ENCODE data around the gene NCAM1.
A peak's percentile ranks its signal among the peaks of the same experiment; 100 is the strongest.

The NCAM1 gene

DNA sequence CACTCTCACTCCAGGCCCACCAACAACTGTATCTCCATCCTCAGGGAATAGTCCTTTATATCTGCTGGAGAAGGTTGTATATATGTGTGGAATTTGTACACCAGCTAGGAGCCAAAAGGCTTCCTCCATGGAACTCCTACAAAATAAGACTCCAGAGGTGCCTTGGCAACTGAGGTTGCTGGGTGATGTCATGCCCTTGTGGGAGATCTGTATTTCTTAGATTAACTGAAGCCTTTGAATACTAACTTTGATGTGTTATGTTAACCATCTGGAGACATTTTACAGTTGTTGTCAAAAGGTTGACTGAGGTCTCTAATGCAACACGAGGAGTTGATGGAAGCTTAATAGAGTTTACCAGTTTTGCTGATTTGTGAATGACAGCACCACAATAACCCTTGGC lies 213.7 kb downstream of the NCAM1 start:
- DNase-seq = no peak

DNA sequence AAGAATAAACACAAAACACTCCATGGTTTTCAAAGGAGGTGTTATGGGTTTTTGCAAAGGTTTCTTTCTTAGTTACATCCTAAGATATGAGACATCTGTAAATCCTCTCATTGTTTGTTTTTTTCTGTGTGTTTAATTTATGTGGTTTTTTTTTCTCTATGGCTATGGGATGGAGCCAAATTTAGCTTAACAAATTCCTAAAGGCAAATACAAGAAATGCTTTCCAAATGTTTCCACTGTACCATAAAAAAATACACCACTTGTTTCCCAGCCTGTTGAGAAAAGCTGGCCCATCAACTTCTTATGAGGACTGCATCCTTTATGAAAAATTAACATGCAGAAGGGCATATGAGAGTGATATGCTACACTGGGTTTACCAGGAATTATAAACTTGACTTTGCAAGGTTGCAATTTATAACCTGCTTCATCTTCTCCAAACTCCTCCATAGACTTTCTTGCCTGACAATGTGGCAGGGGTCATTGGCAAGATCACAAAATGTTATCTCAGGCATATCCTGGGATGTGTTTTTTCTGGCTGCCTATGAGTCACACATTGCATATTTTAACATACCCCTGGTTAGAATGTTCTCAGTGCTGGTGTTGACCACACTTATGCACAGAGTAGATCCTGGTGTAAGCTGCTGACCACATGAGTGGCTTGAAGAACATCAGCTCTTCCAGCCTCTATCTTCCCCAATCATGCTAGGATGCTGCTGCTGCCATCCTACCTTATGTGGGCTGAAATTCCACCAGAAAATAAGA lies 215.6 kb downstream of the NCAM1 start:
- no peak for DNase-seq

DNA sequence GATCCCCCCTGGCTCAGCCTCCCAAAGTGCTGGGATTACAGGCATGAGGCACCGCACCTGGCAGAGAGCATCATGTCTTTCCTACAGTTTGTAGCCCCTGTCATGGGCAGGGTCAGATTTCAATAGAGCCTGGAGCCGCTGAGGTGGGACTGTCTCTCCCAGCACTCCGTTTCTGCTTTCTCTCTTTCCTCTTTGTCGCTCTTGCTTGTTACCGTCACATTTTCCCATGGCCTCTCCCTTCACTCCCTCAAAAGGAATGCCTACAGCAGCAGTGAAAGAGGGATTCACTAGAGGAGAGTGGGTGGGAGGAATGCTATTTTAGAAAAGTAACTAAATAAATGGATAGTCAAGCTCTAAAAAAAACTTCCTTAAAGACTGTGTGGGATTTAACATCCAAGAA lies 216.5 kb downstream of the NCAM1 start:
- no peak for DNase-seq

DNA sequence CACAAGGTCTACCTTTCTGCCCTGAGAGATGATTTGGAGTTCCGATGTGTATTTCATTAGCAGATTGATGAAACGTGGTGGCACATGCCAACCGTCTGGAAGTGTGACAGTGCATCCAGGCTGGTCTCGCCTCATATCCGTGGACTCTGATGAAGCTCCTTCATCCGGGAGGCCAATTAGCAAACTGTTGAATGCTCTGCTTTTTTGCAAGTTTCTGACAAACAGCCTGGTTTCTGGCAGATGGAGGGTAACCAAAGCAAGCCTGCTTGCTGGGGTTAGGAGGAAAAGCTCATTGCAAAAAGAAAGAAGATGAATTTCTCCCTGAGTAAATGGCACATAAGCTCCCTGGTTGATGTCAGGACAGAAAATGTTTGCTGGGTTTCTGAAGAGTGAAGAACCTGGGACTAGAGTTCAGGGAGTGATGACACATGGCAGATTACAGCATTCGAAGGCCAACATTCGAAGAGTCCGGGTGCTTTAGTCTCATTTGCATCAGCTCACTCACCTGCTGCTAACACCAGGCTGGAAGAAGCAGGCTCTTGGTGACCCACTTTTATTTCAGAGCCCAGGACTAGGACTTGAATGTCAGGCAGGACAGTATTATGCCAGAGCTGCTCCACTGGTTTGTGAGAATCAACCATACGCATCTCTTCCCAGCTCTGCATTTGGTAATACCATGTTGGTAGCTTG lies 217.3 kb downstream of the NCAM1 start:
- DNase-seq = no peak

DNA sequence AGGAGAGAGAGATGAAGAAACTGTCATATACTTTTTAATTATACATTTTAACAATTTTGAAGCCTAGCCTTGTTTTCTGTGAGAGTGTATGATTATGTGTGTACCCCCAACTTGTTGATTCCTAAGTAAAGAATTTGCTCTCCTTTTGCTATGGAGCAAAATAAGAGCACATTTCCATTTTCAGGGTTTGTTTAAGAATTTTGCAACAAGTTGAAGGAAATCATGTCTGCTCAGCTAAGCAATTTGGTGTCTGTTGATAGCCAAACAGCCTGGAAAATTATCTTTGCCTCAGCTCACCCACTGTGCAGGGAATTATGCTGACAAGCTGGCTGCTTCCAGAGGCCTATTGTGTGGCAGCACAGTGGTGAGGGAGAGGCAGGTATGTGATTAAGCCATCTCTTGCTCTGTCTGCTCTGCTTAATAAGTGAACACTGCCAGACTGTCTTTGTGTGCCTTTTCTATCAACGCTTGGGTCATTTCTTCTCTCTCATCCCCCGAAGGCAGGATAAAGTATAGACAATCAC lies 218.0 kb downstream of the NCAM1 start:
- DNase-seq = no peak

DNA sequence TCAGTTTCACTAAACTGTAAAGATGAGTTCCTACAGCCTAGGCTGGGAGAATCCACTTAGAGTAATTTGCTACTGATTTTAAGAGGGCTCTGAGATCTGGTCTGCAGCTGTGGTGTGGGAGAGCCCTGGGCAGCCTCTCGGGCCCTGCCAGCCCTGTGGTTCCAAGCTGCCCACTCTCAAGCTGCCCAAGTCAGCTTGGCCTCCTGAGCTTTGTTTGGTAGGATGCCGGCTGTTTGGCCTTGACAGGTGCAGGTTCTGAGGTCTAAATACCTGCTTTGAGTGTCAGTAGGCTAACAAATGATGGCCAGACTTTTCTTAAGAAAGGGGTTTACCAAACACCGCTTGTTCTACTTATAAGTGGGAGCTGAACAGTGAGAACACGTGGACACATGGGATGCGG lies 219.9 kb downstream of the NCAM1 start:
- DNase-seq = no peak

DNA sequence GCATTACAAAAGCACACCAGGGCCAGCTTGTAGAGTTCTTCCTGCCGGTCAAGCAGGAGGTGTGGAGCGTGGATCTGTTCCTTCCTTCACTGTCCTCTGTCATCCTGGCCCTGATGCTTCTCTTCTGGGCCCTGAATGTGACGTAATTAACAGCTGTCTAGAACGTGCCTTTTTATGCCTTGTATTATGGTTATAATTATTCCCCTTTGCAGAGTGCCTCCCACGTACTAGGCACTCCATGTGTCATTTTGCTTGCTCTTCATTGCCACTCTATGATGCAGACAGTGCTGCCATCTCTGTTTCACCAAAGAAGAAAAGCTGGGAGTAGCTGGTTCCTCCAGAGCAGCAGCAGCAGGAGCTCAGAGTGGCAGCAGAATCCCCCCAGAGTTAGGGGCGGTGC lies 221.1 kb downstream of the NCAM1 start:
- no peak for DNase-seq

DNA sequence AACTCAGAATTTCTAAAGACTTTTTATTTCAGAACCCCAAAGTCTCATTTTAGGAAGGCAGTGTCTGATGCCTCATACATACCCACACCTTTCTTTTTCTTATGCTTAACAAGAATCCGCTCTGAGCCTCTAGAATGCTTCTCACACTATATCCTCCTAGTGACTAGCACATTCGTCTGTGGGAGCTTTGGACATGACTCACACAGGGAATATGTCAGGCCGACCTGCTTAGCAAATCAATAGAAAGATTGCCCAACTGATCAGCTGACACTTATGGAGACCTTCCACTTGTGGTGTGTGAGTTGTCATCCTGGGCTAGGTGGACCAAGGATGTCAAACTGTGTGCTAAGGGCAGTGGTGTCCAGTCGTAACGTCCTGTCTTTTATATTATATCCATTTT lies 223.3 kb downstream of the NCAM1 start:
- peak; percentile 38 for DNase-seq

DNA sequence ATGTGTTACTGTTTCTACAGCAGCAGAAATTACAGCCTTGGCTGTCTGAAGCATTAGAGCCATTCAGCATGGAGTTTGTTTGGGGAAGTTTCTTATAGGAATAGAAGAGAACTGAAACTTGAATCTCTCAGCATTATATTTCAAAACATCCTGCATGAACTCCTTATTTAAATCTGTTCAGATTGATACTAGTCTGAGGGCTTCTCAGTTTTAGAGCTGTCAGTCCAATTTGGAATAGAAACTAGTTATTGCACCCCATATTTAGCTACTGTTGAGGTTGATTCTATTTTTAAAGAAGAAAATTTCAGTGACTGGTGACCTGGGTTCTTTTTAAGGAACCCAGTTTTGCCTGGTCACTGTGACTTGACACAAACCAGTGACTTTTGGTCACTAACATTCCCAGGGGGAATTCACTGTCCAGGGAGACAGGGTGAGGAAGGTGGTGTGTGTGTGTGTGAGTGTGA lies 227.2 kb downstream of the NCAM1 start:
- peak; percentile 86 for DNase-seq

DNA sequence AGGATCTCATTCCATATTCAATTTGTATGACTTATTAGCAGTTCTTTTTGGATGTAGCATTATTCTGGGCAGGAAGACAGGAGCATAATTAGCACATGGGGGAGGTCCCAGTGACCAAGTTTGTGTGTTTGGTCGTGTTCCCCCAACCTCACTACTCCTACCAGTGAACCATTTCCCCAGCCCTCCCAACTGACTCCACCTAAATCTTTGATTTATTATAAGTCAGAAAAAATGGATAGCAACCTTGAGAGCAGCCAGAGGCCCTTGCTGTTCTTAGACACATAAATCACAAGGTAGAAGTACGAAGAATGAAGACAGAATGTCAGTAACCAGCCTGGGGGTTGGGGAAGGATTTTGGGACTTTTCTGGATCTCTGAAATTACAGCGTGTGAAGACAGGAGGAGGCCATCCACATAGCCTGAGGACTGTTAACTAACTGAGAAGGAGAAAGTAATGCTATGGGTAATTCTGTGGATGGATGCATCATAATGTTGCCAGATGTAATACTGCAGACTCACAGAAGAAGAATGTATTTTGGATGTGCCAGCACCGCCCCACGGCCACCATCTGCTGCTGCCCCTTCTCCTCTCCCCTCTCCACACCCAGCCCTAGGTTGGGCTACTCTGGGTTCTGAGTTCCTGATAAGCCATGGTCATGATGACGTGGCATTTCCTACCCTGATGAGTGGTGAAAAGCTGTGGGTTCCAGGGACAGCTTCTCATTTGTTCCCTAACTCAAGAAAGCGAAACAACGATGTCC lies 228.9 kb downstream of the NCAM1 start:
- peak; percentile 63 for DNase-seq

DNA sequence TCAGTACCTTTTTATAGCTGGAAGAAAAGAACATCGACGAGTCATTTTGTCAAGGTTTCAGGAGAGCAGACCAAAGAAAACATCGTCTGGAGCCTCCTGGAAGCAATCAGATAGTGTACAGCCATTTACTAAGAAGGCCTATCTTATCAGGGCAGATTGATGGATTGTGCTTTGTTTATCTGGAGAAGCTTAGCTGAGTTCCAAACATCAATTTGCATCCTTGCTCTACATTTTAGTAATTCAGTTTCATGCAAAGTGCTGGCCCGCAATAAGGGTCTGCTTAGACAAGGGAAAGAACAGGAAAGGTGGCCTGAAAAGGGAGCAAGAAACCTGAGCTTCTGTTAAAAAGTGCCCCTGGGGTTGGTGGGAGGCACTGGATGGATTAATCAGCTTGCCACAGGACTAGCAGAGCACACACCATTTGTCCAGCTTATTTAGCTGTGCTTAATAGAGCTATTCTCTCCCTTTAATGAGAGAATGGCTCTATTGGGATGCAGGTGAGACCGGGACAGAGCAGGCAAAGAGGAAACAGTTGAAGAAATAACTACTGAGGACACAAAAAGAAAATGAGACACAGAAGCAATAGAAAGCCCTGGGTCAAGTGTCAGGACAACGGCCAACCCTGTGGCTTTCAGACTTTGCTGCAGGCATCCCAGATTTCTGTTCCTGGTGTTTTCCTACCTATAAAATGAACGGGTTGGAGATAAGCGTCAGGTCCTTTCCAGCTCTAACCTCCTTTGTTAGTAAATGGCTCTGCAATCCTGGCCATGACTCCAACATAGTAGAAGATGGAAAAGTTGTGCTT lies 231.1 kb downstream of the NCAM1 start:
- DNase-seq = no peak

DNA sequence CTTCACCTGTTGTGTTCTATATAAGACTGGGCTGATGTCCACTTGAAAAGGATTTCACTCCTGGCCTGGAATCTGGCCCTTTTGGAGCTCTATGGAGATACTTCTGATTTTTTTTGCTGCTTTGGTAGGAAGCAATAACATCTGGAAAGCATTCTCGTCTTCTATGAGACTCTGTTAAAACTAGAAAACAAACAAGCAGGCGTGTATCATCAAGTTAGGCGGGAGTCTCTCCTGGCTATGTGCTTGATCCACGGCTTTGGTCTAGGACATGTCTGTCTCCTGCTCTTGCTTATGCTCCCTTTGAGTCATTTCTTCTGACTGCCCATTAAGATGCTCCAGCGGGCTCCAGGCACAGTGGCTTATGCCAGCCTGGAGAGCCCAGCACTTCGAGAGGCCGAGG lies 231.8 kb downstream of the NCAM1 start:
- no peak for DNase-seq

DNA sequence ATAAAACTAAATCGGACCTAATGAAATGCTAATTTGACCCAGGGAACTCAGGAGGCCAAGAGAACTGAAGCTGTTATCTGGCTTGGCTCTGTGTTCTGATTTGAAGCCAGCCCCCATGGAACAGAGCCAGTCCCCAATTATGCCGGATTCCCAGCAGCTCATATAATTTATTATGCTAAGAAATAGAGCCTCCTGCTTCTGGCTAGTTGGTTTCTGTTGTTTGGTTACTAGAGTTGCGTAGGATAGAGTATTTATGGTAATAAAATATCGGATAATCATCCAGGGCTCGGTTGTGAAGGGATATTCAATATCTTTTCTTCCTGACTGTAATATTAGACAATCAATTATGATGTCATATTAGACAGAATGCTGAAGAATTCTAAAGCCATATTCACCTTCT lies 232.7 kb downstream of the NCAM1 start:
- no peak for DNase-seq

DNA sequence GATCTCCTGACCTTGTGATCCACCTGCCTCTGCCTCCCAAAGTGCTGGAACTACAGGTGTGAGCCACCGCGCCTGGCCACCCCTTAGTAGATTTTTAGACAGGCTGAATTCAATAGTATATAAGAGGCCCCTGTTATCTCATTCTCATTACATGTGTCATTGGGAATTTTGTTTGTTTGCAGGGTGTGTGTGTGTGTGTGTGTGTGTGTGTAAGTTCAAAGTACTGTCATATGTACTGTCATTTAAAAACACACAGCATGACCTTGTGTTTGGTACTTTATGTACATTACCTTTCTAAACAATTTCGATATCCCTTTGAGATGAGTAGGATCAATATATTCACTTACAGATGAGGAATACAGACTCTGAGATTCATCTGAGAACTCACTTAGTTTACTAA lies 234.5 kb downstream of the NCAM1 start:
- no peak for DNase-seq

DNA sequence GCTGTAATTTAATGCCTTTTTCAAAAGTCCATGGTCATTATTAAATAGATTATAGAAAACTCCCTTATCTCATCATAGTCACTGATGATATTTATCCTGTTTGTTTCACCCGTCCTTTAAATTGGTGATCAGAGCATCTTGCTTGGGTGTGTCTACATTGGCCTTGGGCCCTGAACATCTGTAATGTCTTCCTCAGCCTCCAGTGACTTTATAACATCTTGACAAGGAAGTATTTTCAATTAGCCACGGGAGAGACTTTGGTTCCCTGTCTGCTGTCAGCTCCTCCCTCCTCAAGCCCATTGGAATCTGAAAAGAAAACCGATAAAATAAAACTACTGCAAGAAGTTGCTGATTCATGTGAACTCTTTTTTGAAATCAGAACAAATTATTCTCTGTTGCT lies 236.2 kb downstream of the NCAM1 start:
- no peak for DNase-seq

DNA sequence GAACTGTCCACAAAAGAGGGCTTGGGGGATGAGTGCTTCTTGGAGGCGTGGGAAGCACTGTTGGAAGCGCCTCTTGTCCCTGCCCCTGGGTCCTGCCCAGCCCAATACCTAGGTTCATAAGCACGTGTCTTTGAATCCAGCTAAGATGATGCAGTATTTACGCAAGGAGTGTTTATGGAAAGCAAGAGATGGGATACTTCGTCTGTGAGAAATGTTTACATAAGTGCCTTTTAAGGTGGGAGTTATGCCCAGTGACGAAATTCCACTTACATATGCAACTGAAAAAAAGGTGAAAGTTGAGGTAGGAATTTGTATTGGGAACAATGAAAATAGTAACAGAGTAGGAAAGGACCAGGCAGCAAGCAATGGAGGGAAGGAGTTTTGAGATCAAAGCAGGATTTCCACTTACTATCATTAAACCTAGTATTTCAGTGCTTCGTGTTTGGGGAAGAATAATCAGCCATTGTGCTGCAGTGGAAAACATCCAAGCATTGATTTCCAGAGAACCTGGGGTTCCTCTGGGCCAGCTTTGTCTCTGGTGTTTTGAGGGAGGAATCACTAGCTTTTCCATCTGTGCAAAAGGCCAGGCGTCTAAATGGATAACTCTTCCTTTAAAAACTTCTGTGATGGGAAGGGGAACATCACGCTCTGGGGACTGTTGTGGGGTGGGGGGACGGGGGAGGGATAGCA lies 237.9 kb downstream of the NCAM1 start:
- DNase-seq = no peak

DNA sequence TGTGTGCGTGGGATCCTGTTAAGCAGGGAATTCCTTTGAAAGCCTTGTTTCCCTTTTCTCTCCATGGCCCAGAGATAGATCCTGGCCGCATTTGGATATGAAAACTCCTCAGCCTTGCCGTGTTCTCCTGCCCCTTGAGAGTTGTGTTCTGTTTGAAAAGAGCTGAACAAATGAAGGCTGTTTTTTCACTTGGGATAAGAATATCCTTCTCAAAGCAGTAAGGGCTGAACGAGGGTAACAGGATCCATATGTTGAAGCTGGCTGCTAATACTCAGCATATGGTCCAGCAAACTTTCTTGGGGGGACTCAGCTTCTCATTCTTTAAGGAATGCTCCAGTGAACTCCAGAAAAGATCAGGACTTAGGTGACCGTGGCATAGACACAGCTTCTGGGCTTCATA lies 238.6 kb downstream of the NCAM1 start:
- no peak for DNase-seq

DNA sequence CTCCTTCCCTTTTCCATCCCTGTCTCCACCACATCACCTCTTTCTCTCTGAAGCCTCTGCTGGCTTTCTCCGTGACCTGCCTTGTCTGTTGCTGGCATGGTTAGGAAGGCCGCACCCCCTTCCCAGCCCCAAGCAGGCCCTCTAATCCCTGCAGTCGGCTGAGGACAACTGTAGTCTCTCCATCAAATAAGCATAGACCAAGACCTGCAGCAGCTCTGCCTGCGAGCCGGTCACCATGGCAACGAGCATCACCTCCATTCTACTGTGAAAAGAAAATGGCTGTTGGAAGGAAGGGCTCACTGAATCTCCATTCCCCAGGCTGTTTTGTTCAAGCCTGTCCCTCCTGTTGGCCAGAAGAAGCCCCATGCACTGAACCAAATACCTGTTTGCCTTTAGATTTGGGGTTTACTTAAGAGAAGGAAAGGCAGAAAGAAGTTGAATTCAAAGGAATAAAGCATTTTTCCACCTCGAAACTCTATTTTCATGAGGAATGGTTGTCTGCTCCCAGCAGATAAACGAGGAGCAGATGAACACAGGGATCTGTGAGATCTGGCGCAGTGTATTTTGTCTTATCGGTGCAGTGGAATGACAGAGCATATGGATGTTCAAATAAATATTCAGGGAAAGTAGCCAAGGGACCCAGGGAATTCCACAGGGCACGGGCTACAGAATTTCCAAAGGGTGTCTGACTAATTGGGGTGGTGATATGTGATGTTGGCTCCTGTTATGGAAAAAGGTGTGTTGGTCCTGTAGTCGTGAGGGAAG lies 240.0 kb downstream of the NCAM1 start:
- no peak for DNase-seq

DNA sequence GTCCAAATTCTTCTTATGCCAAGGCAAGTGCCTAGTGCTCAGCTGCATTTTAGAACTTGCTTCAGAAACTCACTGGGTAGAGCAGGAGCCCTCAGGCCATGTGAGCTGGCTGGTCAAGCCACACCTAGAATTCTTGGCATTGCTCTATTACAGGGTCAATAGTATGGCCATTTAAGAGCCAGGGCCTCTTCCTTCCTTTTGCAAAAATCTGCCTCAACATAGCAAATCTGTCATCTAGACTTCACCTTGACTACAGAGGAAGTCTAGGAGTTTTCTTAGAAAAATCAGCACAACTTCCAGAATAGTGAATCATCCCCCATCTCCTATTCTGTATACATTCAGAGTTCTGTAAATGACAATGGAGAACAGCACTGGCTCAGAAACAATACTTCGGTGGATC lies 241.2 kb downstream of the NCAM1 start:
- no peak for DNase-seq

DNA sequence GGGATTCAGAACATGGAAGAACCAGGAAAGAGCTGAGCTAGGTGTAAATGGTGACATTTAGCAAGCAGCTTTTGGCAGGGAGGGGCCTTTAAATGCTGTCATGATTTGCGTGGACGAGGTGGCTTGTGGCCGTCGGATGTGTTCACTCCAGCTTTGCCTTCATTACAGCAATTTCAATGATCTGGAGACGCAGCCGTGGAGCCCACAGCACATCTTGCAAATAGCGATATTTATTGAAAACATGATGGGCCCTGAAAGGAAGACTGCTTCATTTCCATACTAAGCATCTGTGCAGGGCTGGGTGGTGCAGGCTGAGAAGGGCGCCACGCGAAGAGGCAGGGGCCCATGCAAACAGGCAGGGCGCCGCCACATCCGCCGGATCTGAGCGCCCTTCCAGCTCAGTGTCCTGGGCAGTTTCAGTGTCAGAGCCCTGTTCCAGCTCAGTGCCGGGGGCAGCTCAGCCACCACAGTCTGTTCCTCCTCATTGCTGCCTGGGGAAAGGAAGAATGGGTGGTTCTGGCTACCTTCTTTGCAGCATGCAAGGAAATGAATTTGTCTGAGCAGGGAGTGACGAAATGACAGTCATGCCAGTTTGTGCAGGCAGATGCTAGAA lies 242.0 kb downstream of the NCAM1 start:
- DNase-seq = no peak

DNA sequence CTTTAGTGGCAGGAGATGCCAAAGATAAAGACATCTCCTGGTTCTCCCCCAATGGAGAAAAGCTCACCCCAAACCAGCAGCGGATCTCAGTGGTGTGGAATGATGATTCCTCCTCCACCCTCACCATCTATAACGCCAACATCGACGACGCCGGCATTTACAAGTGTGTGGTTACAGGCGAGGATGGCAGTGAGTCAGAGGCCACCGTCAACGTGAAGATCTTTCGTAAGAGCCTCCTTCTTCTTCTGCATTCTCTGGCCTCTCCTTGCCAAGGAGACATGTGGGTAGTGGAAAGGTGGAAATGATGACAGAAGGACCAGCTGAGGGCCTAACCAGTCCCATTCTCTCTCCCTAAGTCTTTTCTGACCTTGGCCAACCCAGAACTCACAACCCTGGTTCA lies 243.1 kb downstream of the NCAM1 start:
- peak; percentile 81 for DNase-seq
